HuH-7.5 (cell line): ENCODE data around the gene MANSC1.
"Not testable (repeated sequence)": the region's sequence is repeated elsewhere in the genome, so short reads cannot be mapped to it uniquely, and the experiment has no call there.

ENCODE experiments used
- DNase-seq: peaks from one replicate; pipeline ENCODE4 v3.0.0; 2011; ENCODE audit warnings: low spot score

Gene MANSC1

DNA sequence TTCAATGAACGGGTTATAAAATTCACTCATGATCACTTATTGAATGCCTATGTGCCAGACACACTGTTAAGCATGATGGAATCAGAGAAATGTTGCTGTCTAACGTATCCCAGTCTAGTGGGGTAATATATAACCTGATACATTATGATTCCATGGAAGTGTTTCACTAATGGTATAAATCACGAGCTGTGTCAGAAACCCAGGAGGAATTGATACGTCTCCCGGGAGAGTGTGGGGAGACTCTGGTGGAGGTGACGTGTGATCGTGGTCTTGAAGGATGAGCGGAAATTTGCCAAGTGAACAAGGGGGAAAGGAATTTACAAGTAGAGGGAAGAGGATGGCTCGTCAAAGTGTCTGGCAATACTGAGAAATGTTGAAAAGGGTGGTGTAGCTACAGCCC, 26.5 kb downstream of the MANSC1 start:
- no peak for DNase-seq

DNA sequence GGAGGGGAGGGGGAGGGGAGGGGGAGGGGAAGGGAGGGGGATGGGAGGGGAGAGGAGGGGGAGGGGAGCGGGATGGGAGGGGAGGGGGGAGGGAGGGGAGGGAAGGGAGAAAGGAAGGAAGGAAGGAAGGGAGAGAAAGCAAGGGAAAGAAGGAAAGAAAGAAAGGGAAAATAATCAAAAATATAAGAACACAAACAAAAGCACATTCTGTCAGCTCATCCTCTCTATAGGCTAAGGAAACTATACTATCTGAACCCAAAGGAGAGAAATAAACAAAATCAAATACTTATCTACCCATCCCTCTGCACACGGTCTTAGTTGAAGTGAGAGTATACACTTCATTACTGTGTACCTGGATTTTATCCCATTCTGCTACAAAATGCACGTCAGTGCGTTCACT, 26.9 kb downstream of the MANSC1 start:
- no peak for DNase-seq

DNA sequence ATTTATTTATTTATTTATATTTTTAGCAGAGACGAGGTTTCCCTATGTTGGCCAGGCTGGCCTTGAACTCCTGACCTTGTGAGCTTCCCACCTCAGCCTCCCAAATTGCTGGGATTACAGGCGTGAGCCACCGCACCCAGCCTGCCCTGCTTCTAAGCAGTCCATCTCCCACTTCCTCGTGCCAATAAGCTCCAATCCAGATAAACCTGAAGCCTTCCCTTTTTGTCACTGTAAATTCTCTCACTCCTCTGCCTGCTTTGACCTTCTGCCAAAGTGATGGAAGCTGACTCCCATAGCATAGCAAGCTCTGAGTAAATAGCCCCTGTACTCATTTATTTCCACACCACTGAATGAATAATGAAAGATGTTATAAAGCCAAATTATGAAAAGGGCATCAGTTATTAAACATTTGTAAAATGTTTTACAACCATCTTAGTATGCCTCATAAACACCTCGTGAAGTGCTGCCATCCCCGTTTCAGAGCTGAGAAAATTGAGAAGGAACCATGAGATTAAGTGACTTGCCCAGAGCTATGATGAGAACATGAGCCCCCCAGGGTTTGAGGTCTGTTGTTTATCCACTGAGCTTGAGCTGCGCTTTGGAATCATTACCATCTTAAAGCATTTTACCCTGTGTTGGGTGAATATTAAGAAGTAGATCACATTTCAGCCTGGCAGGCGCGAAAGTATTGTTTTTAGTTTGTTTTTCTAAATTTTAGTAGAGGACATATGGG, 30.4 kb downstream of the MANSC1 start:
- no peak for DNase-seq

DNA sequence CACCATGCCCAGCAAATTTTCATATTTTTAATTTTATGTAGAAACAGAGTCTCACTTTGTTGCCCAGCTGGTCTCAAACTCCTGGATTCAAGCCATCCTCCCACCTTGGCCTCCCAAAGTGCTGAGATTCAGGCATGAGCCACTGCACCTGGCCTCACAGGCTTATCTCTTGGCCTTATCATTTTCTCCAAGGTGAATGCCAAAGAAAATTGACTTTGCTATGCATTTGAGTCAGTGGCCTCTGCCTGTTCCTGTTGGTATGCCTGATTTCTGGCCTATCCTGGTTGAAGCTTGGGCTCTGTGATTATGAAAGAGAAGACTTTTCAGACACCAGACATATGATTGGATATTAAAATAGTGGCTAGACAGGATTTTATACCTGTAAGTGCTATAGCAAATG, 34.2 kb downstream of the MANSC1 start:
- DNase-seq: no peak

- DNase-seq: not testable (repeated sequence)
These were observed 39.3 kb downstream of the MANSC1 start for GRCh38 chr12:12310695-12311094.

DNA sequence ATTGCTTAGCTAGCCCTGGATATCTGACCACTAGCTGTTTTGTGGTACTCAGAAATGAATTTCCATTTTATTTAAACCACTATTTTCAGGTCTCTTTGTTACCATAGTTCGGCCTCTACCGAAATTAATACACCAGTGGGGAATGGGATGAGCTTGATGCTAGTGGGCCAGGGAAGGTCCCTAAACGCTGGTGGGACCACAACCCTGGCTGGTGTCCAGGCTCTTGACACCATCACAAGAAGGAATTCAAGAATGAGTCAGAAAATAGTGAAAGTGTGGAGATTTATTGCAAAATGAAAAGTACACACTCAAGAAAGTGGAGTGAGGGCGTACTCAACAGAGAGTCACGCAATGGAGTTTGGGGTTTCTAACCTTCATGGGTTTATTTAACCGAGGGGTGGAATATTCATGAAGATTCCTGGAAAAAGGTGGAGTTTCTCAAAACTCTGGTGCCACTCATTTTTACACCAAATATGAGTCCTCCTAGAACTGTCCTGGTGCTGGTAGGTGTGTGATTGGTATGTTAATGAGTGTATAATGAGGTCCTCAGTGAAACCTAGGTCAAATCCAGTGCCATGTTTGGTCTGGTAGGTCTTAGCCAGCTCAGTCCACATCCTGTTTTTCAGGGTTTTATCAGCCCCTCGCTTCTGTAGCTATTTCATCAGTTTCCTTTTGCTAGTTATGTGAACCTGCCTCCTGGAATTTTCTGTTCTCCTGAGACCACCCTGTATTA, 44.3 kb downstream of the MANSC1 start:
- no peak for DNase-seq

DNA sequence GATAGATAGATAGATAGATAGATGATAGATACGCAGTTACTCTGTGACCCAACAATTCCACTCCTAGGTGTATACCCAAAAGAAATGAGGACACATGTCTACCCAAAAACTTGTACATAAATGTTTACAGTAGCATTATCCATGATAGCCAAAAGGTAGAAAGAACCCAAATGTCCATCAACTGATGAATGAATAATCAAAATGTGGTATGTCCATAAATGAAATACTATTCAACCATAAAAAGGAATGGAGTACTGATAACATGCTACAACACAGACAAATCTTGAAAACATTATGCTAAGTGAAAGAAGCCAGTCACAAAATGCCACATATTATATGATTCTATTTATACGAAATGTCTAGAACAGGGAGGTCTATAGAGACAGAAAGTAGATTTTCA, 47.1 kb downstream of the MANSC1 start:
- DNase-seq: no peak

DNA sequence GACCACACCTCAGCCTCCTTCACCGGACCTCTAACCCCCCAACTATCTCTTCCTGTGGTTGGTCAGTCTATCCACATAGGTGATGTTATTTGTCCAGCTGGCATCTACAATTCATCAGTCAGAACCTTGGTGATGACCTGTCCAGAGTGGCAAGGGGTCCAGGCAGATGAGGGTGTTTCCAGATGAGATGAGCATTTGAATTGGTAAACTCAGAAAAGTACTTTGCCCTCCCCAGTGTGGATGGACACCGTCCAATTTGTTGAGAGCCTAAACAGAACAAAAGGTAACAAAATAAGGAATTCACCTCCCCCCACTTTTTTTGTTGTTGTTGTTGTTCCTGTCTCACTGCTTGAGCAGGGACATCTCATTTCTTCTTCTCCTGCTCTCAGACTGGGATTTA, 48.9 kb downstream of the MANSC1 start:
- no peak for DNase-seq

GRCh38 chr12:12297201-12297830, 52.7 kb downstream of the MANSC1 start:
- no peak for DNase-seq

GRCh38 chr12:12294215-12295005, 55.6 kb downstream of the MANSC1 start:
- DNase-seq: no peak

DNA sequence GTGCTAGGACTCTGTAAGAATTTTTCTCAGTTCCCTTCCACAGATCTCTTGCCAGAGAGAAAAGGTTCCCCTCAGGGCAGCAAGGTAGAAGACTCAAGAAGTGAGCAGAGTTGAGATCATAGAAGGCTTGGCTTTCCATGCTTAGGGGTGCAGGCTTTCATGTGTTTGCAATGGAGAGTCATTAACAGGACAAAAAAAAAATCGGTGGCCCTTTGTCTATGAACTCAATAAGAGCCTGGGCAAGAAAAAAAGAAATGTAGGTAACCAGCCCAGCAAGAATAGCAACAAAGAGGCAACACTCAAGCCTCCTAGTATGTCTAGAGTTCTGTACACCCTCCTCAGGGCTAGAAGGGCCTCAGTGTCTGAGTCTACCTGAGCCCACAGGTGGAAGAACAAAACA, 59.8 kb downstream of the MANSC1 start:
- no peak for DNase-seq

DNA sequence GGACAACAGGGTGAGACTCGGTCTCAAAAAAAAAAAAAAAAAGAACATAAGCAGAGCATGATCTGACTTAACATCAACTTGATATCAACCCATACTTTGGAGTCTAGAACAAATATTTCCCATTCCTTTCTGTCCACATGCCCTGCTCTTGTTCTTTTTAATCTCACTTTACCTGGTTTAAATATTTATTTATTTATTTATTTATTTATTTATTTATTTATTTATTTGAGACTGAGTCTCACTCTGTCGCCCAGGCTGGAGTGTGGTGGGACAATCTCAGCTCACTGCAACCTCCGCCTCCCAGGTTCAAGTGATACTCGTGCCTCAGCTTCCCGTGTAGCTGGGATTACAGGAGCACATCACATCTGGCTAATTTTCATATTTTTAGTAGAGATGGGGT, 63.6 kb downstream of the MANSC1 start:
- DNase-seq: no peak

- no peak for DNase-seq
These were observed 67.1 kb downstream of the MANSC1 start for GRCh38 chr12:12282761-12283425.

- no peak for DNase-seq
These were observed 67.8 kb downstream of the MANSC1 start for GRCh38 chr12:12282202-12282601.

GRCh38 chr12:12281134-12281533, 68.9 kb downstream of the MANSC1 start:
- DNase-seq: no peak

- DNase-seq: no peak
These were observed 71.1 kb downstream of the MANSC1 start for GRCh38 chr12:12278899-12279298.
